K562 (cell line): ENCODE measurements around the gene TPD52L1.

Source experiments
- CHCHD3 ChIP-seq: fragments of 250-450 bp; sonication (Bioruptor Pico); IDR thresholded peaks from 2 replicates; pipeline ENCODE4 v2.1.2; 2022; ENCODE audit warnings: mild to moderate bottlenecking
- ELF1 ChIP-seq: fragments of 200-800 bp; sonication (Bioruptor generic); IDR thresholded peaks from 2 replicates; pipeline ENCODE4 v1.6.1; 2016; ENCODE audit warnings: missing genetic modification characterization, missing compliant biosample characterization
- EZH2 ChIP-seq: IDR thresholded peaks from 2 replicates; pipeline ENCODE4 v1.6.1; 2012; ENCODE audit warnings: low read depth, mild to moderate bottlenecking, inconsistent platforms, low read length, borderline replicate concordance
- FOXK1 ChIP-seq: sonication (generic); formaldehyde crosslinking; IDR thresholded peaks from 2 replicates; pipeline ENCODE4 v1.8.0; 2022; ENCODE audit warnings: missing genetic modification reagents, mild to moderate bottlenecking, borderline replicate concordance
- POLR2A ChIP-seq: fragments of 450-650 bp; conservative IDR thresholded peaks from 2 replicates; pipeline ENCODE4 v1.6.1; 2016
- ZNF140 ChIP-seq: fragments of 250-450 bp; sonication (Bioruptor Pico); IDR thresholded peaks from 2 replicates; pipeline ENCODE4 v1.8.0; 2021; ENCODE audit warnings: moderate library complexity, mild to moderate bottlenecking, inconsistent platforms
- TF ChIP-seq, protein P1 (sequence below): fragments of 450-650 bp; IDR thresholded peaks from 2 replicates; pipeline ENCODE4 v1.6.1; 2016; ENCODE audit warnings: mild to moderate bottlenecking

DNA sequence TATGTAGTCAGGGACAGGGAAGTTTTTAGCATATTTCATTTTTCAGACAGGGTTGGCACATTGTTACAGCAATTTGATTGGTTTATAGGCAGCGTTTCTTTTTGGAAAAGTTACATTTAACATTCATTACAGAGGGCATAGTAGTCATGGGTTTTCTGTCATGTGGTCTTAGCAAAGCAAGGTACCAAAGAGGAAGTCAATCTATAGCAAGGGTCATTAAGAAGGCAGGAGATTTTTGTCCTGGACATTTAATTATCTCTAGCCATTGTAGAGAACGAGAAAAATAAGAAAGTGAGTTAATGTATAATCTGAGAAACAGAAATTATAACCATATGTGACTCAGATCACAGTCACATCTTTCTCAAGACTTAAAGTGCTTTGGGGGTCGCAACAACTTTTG is 47.4 kb downstream of the TPD52L1 start:
- TF ChIP-seq CHCHD3 (no peak), POLR2A (no peak), ELF1 (no peak), EZH2 (no peak), FOXK1 (CRISPR knock-in tag) (no peak), ZNF140 (CRISPR knock-in tag) (no peak)
- TF ChIP-seq, protein P1, sequence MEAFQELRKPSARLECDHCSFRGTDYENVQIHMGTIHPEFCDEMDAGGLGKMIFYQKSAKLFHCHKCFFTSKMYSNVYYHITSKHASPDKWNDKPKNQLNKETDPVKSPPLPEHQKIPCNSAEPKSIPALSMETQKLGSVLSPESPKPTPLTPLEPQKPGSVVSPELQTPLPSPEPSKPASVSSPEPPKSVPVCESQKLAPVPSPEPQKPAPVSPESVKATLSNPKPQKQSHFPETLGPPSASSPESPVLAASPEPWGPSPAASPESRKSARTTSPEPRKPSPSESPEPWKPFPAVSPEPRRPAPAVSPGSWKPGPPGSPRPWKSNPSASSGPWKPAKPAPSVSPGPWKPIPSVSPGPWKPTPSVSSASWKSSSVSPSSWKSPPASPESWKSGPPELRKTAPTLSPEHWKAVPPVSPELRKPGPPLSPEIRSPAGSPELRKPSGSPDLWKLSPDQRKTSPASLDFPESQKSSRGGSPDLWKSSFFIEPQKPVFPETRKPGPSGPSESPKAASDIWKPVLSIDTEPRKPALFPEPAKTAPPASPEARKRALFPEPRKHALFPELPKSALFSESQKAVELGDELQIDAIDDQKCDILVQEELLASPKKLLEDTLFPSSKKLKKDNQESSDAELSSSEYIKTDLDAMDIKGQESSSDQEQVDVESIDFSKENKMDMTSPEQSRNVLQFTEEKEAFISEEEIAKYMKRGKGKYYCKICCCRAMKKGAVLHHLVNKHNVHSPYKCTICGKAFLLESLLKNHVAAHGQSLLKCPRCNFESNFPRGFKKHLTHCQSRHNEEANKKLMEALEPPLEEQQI = no peak
